Activated CD8-positive, alpha-beta memory T cell treated with anti-CD3 and anti-CD28 coated beads for 1 hour (primary cell): ENCODE results near the gene GLRA3.

Experiments
- DNase-seq, 2 donors: peaks; one replicate each; pipeline ENCODE4 v3.0.0-alpha.2; 2020; ENCODE audit warnings: low read depth in 1 of 2; ENCODE audit errors: extremely low read depth in 1 of 2

GLRA3 gene

DNA sequence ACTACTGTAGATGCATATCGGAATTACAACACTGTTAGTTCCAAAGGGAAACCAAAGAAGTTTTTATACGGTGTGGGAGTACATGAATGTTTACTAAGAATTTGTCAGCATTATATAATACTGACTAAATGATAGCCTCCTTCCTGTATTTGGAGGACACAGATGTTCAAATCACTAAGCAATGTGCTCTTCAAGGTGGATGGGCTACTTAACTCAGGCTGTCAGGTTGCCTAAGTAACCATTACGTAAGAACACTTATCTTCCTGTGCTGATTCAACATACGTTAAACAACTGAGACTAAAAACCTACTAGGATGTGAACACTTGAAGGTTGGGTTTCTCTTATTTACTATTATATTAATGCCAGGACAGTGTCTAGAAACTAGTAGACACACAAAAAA, 224.8 kb downstream of the GLRA3 start:
- no peak for DNase-seq

DNA sequence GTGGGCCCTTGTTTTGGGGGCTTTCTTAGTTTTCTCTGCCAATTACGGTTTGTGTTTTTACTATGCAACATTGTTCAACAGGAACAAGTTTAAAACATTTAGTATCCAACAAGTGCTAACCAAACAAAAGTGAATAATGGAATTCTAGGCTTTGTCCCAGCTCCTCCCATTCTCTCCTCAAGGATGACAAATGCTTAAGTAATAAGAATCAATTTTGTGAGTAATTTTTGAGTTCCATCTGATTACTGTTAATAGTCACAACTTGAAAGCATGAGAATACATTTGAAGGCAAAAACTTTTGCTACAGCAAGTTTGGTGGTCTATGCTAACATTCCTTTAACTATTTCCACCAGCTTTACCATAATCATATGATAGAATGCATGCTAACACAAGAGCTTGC, 228.7 kb downstream of the GLRA3 start:
- DNase-seq, result no peak

DNA sequence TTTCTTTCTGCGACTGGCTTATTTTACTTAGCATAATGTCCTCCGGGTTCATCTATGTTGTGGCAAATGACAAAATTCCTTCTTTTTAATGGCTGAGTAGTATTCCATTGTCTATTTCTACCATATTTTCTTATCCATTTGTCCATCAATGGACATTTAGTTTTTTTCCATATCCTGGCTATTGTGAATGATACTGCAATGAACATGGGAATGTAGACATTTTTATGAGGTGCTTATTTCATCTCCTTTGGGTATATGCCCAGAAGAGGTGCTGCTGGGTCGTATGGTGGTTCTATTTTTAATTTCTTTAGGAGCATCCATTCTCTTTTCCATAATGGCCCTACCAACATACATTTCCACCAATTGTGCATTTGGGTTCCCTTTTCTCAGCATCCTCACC, 230.2 kb downstream of the GLRA3 start:
- DNase-seq, result no peak

DNA sequence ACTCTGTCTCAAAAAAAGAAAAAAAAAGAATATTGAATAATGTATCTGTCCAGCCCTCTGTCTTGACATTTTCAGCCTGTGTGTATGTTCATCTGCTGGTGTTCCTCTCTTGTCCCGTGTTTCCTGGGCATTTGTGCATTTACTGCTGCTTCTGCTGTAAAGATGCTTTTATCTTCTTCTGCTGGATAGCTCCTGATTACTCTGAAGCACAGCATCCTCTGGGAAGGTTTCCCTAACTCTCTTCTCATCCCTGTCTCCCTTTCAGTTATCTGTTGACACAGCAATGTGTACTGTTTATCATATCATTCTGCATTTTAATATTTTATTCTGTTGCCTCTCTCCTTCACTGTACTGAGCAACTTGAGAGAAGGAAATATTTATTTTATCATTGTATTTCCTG, 232.5 kb downstream of the GLRA3 start:
- no peak for DNase-seq

DNA sequence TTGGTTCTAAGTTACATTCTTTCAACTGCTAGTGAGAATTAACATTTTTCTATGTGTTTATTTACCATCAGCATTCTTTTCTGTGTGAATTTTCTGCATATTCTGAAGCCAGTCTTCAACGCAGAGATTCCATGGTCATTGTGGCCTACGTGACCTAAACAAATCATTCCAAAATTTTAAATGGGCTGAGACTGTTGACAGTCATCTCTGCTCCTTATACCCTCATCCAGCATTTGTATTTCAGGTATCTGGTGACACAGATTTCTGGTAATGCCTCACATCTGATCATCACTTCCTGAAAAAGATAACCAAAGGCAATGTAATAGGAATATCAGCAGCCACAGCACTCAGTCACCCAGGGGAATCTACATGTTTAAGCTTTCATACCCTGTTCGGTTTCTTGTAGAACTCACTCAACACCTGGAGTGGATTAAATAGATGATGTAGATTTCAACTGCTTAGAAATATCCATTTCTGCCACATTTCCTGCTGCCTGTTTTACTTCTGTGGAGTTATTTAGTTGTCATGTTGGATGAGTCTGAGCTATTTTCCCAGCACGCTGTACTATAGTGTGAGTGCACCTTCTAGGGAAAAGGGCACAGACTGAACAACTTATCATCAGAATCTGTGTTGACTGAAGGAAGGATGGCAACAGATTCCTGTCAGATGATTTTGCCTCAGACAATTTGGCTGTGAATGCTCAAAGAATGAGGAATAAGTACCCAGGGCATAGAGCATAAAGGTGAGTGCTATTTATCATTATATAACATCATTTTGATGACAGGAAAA, 233.7 kb downstream of the GLRA3 start:
- DNase-seq, result no peak

DNA sequence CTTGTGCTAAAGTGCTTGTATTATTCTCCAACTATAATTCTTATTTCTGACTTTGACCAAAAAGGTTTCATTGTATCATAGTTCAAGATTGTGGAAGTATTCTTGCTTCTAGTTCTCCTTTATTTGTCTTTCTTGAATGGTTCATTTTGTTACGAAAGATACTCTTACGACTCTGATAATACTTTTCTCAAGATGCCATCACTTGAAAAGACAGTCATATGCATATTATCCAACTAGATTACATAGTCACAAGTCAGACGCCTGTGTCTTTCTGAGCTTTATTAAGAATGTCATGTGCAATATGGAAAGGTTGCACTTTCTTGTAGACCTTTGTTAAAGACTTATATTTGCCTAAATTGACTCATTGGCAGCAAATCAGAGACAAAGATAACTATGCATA, 235.3 kb downstream of the GLRA3 start:
- no peak for DNase-seq

DNA sequence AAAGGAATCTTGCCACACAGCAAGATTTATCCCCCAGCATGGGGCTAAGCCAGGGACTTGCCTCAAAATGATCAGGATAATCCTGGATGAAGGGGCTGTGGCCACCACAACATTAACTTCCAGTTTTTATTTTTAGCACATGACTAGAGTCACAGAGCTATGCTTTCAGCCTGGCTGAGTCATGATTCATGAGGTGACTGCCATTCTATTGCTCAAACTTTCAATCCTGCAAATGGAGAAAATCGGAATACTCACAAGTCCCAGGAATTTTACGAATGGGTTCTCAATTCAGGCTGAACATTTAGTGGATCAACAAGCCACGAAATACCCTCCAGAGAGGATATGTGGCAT, 236.1 kb downstream of the GLRA3 start:
- DNase-seq, result no peak

DNA sequence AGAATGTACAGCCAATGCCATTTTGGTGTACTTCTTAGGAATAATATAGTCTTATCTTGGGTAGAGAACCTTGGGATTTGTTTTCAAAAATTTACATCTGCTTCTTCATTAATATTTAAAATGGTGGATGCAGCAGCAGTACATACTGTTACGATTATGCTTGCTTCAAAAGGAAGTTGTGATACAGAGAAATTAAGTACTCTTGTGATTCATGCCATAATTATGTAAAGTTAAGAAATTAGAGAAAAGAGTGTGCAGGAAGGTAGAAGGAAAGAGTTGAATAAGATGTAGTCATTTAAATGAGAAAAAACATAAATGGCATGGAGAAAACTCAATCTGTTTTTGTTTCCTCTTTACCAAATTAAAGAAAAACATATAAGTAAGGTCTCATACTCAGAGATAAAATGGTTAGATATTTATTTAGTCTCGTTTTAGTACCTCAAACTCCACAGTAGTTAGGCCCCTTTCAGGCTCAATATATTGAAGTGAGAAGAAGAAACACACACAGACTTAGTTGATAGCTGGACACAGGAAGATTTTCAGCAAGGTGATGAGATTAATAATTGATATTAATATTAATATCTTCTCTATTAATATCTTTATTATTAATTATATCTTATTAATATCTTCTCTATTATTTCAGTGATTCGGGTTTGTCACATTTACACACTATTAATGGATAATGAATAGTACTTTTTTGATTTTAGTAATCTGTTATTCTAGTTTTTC, 236.6 kb downstream of the GLRA3 start:
- no peak for DNase-seq

DNA sequence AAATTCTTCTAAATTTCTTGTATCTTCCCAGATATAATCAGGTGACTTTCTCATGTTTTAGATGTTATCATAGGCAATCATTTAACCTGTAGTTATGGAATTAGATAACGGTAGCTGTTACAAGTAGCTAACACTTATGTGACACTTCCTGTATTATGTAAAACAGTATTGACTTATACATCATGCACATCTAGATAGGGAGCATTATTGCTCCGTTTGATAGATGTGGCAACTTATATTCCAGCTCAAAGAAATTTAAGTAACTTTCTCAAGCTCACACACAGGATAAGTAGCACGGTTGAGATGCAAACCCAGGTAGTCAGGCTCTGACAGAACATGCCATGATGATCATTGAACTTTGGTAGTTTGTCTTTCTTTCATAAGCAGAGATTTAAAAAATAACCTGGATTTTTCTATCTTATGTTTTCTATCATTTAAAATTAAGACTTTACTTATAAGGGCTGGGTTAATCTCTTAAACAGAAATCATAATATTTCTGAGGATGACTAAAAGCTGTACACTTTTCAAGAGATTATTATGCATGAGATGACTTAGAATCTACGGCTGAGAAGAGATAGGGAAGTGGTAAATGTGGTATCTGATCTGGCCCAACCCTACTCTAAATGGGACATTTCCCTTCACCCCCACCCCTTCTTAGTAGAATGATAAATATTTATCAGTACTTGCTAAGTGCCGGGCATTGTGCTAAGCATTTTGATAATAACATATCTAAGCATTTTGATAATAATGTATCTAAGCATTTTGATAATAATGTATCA, 237.6 kb downstream of the GLRA3 start:
- DNase-seq, result no peak

DNA sequence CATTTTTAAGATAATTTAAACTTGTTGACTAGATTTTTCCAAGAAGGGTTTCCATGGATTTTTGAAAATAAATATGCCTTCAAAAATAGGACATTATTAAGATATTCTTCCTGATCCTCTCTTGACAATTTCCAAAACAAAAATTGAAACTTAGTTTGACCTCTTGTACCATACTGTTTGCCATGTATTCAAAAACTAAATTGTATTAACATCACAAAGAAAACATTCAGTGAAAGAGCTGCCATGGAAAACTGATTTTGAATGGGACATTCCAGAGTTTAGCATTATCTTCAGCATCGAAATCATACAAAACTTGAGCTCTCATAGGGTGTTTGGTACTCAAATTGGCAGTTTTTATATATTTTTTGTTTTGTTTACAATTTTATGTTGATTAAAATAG, 238.7 kb downstream of the GLRA3 start:
- no peak for DNase-seq
